ENCODE measurements around the gene ZNF689. TPM values are rescaled to one million over a fixed set of nuclear protein-coding genes. Genes with fewer than 3 reads are reported as not detected.

The ZNF689 gene
- polyA plus RNA-seq, 1 donor from 2014 or later: 10.6 TPM

- Histone ChIP-seq H4K20me1 (ENCODE audit: insufficient read depth) (no peaks in the 10 kb centered on the region), H3K9me3 (ENCODE audit: low read length) (no peaks in the 10 kb centered on the region), H3K4me2 (ENCODE audit: low read length) (no peak overlapping the region), H3K9me2 (ENCODE audit: insufficient read depth, low read length) (no peaks in the 10 kb centered on the region), H3F3A (ENCODE audit: insufficient read depth, low read length, poor library complexity, severe bottlenecking) (peaks cover 4% of the 10 kb centered on the region), H2AFZ (ENCODE audit: low read depth, low read length) (no peak overlapping the region), H3K9ac (ENCODE audit: low read length) (no peak overlapping the region), H3K36me3 (ENCODE audit: insufficient read depth, low read length) (no peaks in the 10 kb centered on the region), H3K79me2 (replicated peaks; ENCODE audit: insufficient read depth, low read length) (no peaks in the 10 kb centered on the region), H3K27ac (ENCODE audit: low read length) (no peak overlapping the region), H3K4me3 (ENCODE audit: low read length) (no peak overlapping the region), H3K27me3 (ENCODE audit: insufficient read depth, low read depth, low read length) (no peaks in the 10 kb centered on the region)
- no peak for TF ChIP-seq CTCF (IDR thresholded peaks at IDR 0.05; ENCODE audit: poor library complexity, severe bottlenecking)
- TF ChIP-seq TAF1 (IDR thresholded peaks at IDR 0.05; ENCODE audit: low read depth): no peak
- no peak for TF ChIP-seq EP300 (conservative IDR thresholded peaks at IDR 0.05; ENCODE audit: poor library complexity, severe bottlenecking)
- TF ChIP-seq REST (IDR thresholded peaks at IDR 0.05; ENCODE audit: borderline replicate concordance): no peak
- TF ChIP-seq POLR2AphosphoS5 (IDR thresholded peaks at IDR 0.05): no peak
Observed at GRCh38 chr16:30565984-30566383, 44.2 kb downstream of the ZNF689 start.

DNA sequence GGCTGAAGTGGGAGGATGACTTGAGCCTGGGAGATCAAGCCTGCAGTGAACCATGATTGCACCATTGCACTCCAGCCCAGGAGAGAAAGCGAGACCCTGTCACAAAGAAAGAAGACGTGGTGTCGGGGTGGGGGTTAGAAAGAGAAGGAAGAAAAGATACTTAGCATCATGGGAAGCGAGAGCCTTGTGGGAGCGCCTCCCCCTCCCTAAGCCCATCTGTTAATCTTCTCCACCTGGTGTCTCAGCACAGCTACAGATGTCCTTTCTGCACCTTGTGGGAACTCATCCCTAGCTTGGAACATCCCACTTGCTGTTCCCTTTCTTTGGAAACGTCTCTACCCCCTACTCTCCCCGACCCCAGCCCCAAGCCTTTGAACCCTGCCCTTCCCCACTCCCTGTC lies 44.7 kb downstream of the ZNF689 start:
- Histone ChIP-seq H3K9me2 (ENCODE audit: insufficient read depth, low read length) (no peaks in the 10 kb centered on the region), H2AFZ (ENCODE audit: low read depth, low read length) (no peak overlapping the region), H3K36me3 (ENCODE audit: insufficient read depth, low read length) (no peaks in the 10 kb centered on the region), H3K27ac (ENCODE audit: low read length) (no peak overlapping the region), H3K79me2 (replicated peaks; ENCODE audit: insufficient read depth, low read length) (no peaks in the 10 kb centered on the region), H3K4me3 (ENCODE audit: low read length) (no peak overlapping the region), H3K4me2 (ENCODE audit: low read length) (no peak overlapping the region), H3K9me3 (ENCODE audit: low read length) (no peaks in the 10 kb centered on the region), H3K9ac (ENCODE audit: low read length) (no peak overlapping the region), H4K20me1 (ENCODE audit: insufficient read depth) (no peaks in the 10 kb centered on the region), H3K27me3 (ENCODE audit: insufficient read depth, low read depth, low read length) (no peaks in the 10 kb centered on the region), H3F3A (ENCODE audit: insufficient read depth, low read length, poor library complexity, severe bottlenecking) (peaks cover 4% of the 10 kb centered on the region)
- TF ChIP-seq REST (IDR thresholded peaks at IDR 0.05; ENCODE audit: borderline replicate concordance): no peak
- no peak for TF ChIP-seq MXI1 (conservative IDR thresholded peaks at IDR 0.05; ENCODE audit: poor library complexity, severe bottlenecking)
- no peak for TF ChIP-seq CTCF (IDR thresholded peaks at IDR 0.05; ENCODE audit: poor library complexity, severe bottlenecking)
- no peak for TF ChIP-seq SMC3 (conservative IDR thresholded peaks at IDR 0.05; ENCODE audit: poor library complexity)
- TF ChIP-seq EZH2 (IDR thresholded peaks at IDR 0.05; ENCODE audit: borderline replicate concordance, insufficient read depth, low read length, poor library complexity, severe bottlenecking): no peak
- TF ChIP-seq EP300 (conservative IDR thresholded peaks at IDR 0.05; ENCODE audit: poor library complexity, severe bottlenecking): no peak
- no peak for TF ChIP-seq RAD21 (conservative IDR thresholded peaks at IDR 0.05)
- no peak for TF ChIP-seq TAF1 (IDR thresholded peaks at IDR 0.05; ENCODE audit: low read depth)
- no peak for TF ChIP-seq POLR2AphosphoS5 (IDR thresholded peaks at IDR 0.05)
